ENCODE measurements around the gene NOTUM. TPM values are rescaled to one million over a fixed set of nuclear protein-coding genes. Genes with fewer than 3 reads are reported as not detected.

The NOTUM gene
- total and polyA plus RNA-seq, 8 donors, result 0.79 to 71.4 (median 65.1) TPM

DNA sequence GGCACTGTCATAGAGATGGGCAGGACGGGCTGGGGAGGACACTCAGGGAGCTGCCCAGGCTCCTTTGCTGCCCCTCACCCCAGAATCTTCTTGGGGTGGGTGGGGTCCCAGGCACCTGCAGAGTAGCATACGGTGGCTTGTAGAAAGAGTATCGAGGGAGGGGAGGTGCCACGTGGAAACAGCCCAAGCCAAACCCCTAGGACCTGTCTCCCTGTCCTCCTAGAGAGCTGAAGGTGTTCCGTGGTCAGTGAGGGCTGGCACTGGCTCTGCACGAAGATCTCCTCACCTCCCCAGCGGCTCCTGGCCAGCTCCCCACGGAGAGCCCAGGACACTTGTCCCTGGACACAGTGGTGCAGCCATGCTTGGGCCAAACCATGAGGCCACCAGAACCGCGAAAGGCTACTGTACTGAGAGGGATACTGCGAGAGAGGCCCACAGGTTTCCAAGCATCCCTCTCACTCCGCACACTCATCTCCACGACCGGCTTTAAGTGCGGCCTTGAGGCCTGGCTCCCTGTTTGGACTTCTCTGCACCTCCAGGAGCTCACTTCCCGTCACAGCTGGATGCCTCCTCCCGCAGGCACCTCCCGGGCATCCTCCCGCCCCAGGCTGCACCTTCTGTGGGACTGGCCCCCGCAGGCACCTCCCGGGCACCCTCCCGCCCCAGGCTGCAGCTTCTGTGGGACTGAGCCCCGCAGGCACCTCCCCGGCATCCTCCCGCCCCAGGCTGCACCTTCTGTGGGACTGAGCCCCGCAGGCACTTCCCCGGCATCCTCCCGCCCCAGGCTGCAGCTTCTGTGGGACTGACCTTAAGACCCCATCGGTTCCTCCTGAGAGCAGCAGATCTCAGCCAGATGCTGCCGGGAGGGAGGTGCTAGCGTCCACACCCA, 31.5 kb downstream of the NOTUM start:
- intact Hi-C loops (cut with DNase I), result no loop called here
- H3K4me3 ChIP-seq, result no peak overlapping the region
- peaks cover 0 to 43% of the 10 kb centered on the region in 2 donors for H3K27me3 ChIP-seq
- peaks cover 5 to 36% of the 10 kb centered on the region in 2 donors for H3K4me1 ChIP-seq
- ATAC-seq (no peak), DNase-seq (peak in 1 of 4 donors; percentile 59)
- no peak overlapping the region for H3K27ac ChIP-seq
- H3K36me3 ChIP-seq, result peaks cover 0 to 3% of the 10 kb centered on the region in 2 donors
- TF ChIP-seq, protein P1, sequence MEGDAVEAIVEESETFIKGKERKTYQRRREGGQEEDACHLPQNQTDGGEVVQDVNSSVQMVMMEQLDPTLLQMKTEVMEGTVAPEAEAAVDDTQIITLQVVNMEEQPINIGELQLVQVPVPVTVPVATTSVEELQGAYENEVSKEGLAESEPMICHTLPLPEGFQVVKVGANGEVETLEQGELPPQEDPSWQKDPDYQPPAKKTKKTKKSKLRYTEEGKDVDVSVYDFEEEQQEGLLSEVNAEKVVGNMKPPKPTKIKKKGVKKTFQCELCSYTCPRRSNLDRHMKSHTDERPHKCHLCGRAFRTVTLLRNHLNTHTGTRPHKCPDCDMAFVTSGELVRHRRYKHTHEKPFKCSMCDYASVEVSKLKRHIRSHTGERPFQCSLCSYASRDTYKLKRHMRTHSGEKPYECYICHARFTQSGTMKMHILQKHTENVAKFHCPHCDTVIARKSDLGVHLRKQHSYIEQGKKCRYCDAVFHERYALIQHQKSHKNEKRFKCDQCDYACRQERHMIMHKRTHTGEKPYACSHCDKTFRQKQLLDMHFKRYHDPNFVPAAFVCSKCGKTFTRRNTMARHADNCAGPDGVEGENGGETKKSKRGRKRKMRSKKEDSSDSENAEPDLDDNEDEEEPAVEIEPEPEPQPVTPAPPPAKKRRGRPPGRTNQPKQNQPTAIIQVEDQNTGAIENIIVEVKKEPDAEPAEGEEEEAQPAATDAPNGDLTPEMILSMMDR (IDR thresholded peaks at IDR 0.05), result no peak
- no peaks in the 10 kb centered on the region for H3K9me3 ChIP-seq

DNA sequence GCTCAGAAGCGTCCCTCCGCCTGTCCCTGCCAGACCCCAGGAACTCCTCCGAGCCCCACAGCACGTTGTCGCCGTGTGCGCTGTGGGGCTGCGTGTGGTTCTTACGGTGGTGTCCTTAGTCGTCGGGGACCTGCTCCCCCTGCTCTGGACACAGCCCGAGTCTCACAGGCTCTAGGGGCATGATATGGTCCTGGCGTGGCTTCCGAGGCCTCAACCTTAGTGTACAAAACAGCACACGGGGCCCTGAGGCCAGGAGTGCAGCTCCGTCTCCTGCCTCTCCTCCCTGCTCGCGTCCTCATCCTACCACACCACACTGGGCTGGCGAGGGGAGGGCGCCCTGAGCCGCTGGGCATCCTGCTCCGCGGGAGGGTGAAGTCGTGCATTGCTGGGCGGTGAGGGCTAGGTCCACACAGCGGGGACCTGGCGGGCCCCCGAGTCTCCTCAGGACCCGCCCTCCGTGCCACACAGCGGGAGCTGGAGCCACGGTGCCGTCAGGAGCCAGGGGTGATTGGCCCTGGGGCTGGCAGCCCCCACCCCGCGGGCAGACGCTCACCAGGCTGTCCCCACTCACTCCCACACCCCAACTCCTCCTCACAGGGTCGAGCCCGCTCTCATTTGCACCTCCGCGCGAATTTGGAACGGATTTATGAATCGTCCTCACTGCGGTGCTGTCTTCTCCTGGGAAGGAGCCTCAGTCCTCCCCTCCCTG, 32.3 kb downstream of the NOTUM start:
- intact Hi-C loops (cut with DNase I), result no loop called here
- H3K4me1 ChIP-seq, result peaks cover 13 to 44% of the 10 kb centered on the region in 2 donors
- no peaks in the 10 kb centered on the region for H3K36me3 ChIP-seq
- H3K27ac ChIP-seq, result no peak overlapping the region
- peaks cover 0 to 43% of the 10 kb centered on the region in 2 donors for H3K27me3 ChIP-seq
- H3K4me3 ChIP-seq, result peak overlapping the region; percentile 54 to 98
- H3K9me3 ChIP-seq, result no peaks in the 10 kb centered on the region
- peak in 1 of 4 donors; percentile 78 for DNase-seq
- ATAC-seq, result no peak
- TF ChIP-seq, protein P1 (IDR thresholded peaks at IDR 0.05), result no peak

DNA sequence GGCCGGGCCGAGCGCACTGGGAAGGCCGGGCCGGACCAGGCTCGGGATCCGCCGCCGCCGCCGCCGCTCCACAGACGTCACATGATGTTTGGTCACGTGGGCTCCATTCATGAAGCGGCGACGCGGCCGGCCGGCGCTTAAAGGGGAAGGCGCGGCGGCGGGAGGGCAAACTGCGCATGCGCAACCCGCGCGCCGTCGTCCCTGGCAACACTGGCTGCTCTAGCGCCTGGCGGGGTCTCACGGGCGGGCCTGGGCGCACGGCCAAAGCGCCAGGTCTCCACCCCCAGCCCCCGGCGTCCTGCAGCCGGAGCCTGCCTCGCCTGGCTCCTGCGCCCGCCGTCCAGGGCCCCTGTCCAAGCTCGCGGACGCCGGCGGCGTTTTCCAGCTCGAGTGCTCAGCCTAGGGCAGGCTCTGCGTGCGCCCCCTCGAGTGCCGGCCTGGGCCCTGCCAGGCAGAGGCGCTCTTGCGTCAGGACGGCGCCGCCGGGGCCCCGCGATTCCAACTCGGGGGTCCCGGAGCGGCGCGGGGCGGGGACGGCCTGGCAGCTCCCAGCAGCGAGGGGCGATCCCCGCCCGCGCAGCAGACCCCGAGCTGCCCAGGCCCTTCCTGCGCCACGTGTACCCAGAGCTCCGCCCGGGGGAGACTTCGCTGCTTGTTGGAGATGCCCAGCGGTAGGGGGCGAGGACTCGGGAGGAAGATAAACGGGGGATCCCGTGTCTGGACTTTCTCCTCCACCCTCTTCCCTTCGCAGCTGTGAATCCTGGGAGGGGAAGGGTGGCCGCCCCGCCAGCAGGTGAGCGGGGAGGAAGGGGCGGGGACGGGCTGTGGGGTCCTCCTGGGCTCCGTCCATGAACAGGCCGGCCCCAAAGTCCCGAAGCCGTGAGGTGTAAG, 33.1 kb downstream of the NOTUM start, which contains the start of gene MAFG:
MAFG (minus strand) TSS at position 83 of the 891 bp plus-strand sequence. CDS start 4,550 bp downstream, outside the sequence.
- Histone ChIP-seq H3K4me1 (peaks cover 17 to 52% of the 10 kb centered on the region in 2 donors), H3K9me3 (no peaks in the 10 kb centered on the region), H3K27ac (peak within 1 kb of the TSS; percentile 96 to 98), H3K36me3 (peaks cover 0 to under 1% of the 10 kb centered on the region in 2 donors), H3K27me3 (peaks cover 0 to 43% of the 10 kb centered on the region in 2 donors), H3K4me3 (peak within 1 kb of the TSS; percentile 66 to 98)
- peak; percentile 92 to 98 (median 96) for DNase-seq
- ATAC-seq, result peak; percentile 49
- intact Hi-C loops (cut with DNase I), result no loop called here
- TF ChIP-seq, protein P1 (IDR thresholded peaks at IDR 0.05), result peak in 1 of 2 donors; percentile 11

DNA sequence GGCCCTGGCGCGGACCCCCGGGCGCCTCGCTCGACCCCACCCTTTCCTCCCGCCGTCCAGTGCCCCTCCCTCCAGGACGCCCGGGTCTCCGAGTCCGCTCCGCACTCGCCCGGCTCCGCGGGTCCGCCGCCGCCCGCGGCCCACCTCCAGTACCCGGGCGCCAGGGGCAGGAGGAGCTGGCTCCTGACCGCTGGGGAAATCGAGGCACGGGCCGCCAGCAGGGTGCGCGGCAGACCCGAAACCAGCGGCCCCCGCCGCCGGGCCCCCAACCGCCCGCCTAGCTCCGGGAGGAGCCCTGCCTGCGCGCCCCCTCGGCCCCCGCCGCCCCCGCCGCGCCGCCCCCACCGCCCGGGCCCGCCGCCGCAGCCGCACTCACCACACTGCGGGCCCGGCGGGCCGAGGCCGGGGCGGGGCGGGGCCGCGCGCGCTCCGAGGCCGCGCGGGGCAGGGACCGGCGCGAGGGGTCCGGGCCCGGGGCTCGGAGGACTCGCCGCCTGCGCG, 33.8 kb downstream of the NOTUM start:
- DNase-seq (no peak), ATAC-seq (no peak)
- Histone ChIP-seq H3K9me3 (no peaks in the 10 kb centered on the region), H3K27ac (peak overlapping the region; percentile 96 to 98), H3K4me1 (peaks cover 19 to 59% of the 10 kb centered on the region in 2 donors), H3K4me3 (peak overlapping the region; percentile 66 to 98), H3K27me3 (peaks cover 0 to 43% of the 10 kb centered on the region in 2 donors), H3K36me3 (peaks cover 0 to 7% of the 10 kb centered on the region in 2 donors)
- TF ChIP-seq, protein P1 (IDR thresholded peaks at IDR 0.05), result no peak
- intact Hi-C loops (cut with DNase I), result no loop called here
